GM10847 (cell line): Measurements from ENCODE around the gene DGKA.

Experiments
- POLR2A ChIP-seq: IDR thresholded peaks from 2 replicates; pipeline ENCODE4 v1.6.1; 2011; ENCODE audit not compliant: insufficient read length; ENCODE audit errors: extremely low read depth

Gene DGKA

GRCh38 chr12:55942577-55943136 is 11.7 kb downstream of the DGKA start:
- TF ChIP-seq POLR2A = no peak

- TF ChIP-seq POLR2A = no peak
These were observed 15.6 kb downstream of the DGKA start for GRCh38 chr12:55946553-55946952.

DNA sequence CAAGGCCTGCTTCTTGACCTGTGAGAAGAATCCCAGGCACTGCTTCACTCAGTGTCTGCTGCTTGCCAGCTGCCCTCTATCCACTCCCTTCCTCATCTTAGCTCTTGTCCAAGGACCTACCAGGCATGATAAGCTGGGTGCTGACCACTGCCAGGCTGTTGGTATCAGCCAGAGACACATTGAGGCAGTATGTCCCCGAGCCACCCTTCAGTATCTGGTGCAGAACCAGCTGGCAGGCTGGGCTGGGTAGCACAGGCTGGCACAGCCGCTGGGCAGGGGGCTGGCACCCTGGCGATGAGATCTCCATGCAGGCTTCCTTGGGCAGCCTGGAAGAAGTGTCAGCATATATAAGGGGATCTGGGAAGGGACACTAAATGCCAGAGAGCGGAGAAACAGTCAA is 24.4 kb downstream of the DGKA start:
- no peak for TF ChIP-seq POLR2A

DNA sequence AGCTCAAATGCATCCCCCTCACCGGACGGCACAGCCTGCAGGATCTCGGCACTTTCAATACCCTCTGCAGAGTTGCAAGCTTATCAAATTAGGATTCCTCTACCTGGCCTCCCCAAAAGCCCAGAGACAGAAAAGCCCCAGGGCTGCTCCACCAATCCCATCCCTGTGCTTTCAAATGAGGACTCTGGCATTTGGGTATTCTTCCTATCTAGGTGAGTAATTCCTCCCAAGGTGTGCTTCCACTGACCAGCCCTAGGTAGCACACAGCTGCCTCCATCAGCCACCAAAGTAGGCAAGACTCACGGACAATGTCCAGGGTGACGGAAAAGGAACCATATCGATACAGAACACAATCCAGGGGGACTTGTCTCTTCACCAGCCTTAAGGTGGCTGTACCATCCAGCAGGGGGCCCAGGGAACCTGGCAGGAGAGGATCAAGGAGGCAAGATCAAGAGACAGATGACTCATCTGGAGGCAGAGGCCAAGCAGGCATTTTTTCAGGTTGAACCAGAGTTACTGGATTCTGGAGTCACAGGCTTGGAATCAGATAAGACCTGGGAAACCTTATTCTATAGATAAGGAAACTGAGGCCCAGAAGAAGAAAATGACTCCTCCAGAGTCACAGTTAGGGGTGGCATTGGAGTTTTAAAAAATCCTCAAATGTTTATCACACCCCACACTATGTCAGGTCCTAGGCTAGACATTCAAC is 25.0 kb downstream of the DGKA start:
- TF ChIP-seq POLR2A = no peak

- TF ChIP-seq POLR2A = no peak
These were observed 26.3 kb downstream of the DGKA start for GRCh38 chr12:55957106-55957859.

DNA sequence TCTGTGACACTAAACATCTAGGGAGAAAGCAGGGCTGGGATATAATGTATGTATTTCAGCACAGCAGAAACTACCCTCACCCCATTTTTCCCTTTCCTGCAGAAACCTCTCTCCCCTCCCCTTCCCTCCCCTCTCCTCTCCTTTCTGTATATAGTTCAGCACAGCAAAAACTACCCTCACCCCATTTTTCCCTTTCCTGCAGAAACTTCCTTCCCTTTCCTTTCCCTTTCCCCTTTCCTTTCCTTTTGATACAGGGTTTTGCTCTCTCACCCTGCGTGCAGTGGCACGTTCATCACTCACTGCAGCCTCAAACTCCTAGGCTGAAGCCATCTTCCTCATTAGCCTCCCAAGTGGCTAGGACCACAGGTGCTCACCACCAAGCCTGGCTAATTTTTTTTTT is 32.8 kb downstream of the DGKA start:
- no peak for TF ChIP-seq POLR2A

DNA sequence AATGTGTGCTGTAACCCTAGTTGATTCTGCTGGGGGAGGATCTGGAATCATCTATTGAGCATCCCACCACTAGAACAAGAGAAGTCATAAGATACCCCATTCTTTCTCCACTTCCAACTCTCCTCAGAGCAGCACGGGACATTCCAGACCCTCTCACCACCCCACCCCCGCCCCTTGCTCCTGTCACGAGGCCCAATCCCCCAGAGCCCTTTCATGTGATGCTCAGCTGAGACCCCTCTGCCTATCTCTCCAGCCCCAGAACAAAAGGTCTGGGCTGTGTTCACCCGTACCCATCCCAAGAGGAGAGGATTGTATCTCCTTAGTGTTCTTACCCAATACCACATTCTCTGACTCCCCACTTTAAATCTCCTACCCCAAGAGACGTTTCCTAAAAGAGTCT is 34.3 kb downstream of the DGKA start:
- no peak for TF ChIP-seq POLR2A

GRCh38 chr12:55965941-55966407 is 35.0 kb downstream of the DGKA start, which contains the start of gene PMEL:
Gene PMEL, minus strand, starts transcription at chr12:55966042. Its CDS starts 31 bp downstream, at chr12:55966011.
- TF ChIP-seq POLR2A = no peak

DNA sequence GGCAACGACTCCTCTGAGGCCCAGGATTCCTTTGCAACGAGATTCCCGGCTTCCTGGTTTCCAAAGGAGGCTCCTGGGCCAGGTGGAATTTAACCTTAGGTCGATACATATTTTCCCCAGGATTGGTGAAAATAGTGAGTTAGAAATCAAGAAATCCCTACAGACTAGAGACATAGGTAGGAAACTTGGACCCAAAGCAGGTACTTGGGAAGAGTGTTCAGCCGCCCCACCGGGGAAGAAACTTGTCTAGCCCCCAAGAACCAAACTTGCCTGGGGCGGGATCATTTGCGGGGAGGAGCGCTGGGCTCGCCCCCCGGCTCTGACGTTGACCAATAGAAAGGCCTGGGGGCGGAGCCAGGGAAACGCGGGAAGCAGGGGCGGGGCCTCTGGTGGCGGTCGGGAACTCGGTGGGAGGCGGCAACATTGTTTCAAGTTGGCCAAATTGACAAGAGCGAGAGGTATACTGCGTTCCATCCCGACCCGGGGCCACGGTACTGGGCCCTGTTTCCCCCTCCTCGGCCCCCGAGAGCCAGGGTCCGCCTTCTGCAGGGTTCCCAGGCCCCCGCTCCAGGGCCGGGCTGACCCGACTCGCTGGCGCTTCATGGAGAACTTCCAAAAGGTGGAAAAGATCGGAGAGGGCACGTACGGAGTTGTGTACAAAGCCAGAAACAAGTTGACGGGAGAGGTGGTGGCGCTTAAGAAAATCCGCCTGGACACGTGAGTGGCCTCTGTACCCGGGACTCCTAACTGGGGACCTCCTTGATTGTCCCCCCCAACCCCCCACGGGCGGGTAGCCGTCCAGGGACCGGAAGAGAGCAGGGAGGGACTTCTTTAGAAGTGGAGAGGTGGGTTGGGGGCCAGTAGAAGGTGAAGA is 35.7 kb downstream of the DGKA start, which contains the start of gene CDK2:
Gene CDK2 (plus strand): TSS at position 423 of the 874 bp plus-strand sequence. CDS start 179 bp downstream, at position 602.
- TF ChIP-seq POLR2A = peak; percentile 76

GRCh38 chr12:55969356-55969755 is 38.4 kb downstream of the DGKA start:
- no peak for TF ChIP-seq POLR2A

DNA sequence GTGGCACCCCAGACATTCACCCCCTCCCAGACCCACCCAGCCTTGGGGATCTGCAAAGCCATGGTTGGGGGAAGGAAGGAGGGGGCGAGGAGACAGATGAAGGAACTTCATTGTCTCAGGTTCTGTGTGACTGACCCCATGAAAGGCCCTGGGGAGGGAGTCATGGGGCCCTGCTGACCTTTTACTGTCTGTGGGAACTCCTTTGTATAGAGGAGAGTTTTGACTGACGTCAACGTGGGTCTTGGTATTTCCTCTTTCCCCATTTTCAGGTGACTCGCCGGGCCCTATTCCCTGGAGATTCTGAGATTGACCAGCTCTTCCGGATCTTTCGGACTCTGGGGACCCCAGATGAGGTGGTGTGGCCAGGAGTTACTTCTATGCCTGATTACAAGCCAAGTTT is 39.8 kb downstream of the DGKA start:
- TF ChIP-seq POLR2A = no peak

DNA sequence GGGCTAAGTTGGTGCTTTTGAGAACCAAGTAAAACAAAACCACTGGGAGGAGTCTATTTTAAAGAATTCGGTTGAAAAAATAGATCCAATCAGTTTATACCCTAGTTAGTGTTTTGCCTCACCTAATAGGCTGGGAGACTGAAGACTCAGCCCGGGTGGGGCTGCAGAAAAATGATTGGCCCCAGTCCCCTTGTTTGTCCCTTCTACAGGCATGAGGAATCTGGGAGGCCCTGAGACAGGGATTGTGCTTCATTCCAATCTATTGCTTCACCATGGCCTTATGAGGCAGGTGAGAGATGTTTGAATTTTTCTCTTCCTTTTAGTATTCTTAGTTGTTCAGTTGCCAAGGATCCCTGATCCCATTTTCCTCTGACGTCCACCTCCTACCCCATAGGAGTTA is 41.1 kb downstream of the DGKA start:
- TF ChIP-seq POLR2A = no peak

GRCh38 chr12:55972456-55972855 is 41.5 kb downstream of the DGKA start:
- TF ChIP-seq POLR2A = no peak

- no peak for TF ChIP-seq POLR2A
These were observed 42.1 kb downstream of the DGKA start for GRCh38 chr12:55972911-55973598.
